ENCODE results near the gene CASP1.
"Not testable (repeated sequence)": the region's sequence is repeated elsewhere in the genome, so short reads cannot be mapped to it uniquely, and the experiment has no call there.

Gene CASP1

DNA sequence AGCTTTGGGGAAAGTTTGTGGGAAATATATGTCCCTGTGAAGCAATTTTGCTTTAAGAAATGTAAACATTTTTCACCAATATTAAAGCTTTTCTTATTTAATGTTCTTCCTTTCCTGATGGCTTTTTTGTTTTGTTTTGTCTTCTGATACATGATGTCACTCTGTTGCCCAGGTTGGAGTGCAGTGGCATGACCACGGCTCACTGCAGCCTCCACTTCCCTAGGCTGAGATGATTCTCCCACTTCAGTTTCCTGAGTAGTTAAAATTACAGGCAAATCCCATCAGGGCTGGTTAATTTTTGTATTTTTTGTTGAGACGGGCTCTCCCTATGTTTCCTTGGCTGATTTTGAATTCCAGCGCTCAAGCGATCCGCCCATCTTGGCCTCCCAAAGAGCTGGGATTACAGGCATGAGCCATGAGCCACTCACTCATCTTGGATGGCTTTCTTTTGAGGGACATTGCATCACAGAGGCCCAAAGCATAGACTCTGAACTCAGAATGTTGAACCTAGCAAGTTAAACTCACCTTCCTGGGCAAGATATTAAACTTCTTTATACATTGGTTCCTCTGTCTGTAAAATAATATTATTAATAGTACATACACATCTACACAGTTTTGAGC, 10.8 kb upstream of the CASP1 start:
- DNase-seq = no peak

DNA sequence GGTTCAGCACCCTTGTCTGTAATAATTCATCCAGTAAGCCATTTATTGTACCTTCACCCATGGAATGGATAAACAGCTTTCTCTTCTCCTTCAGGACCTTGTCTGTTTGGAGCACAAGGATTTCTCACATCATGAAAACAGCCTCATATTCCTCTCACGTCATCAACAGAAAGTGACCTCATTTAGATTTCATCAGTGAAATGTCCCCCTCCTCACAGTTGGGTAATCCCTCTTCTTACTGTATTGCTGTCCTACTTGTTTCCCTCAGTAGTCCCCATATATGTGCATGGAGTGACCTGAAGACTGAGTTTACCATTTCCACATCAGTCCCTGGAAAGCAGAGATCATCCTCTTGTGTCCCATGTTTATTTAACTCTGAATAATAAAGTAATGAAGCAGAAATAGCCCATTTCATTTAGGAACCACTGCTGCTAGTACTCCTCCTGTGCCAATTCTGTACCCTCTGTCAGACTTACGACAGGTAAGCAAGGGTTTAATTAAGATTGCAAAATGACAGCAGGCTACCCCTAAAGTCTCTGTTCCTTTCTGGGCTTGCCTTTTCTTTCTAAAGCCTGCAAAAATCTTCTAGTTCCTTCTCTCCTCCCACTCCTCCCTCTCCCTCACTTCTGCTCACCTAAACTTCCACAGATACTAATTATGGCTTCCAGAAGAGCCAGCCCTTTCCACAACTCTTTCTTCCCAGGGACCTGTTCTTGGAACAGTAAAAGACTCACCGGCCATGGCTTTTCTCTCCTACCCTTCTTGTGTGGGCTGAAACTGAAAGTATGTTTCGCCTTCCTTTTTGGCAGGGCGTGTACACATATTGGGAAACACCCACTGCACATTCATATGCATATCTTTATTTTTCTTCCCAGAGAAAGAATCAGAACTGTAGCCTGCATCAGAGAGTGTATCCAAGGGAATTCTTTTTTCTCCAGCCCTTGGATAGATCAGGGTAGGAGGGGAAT, 9.9 kb upstream of the CASP1 start, which contains the start of gene CARD16:
Gene CARD16, minus strand, starts transcription at position 779 of the 968 bp plus-strand sequence. Its CDS starts 38 bp downstream, at position 741.
- not testable (repeated sequence) for DNase-seq

- no peak for DNase-seq
These were observed 7.2 kb upstream of the CASP1 start for GRCh38 chr11:105042178-105042577.

- DNase-seq = no peak
These were observed 5.8 kb upstream of the CASP1 start for GRCh38 chr11:105040703-105041102.

DNA sequence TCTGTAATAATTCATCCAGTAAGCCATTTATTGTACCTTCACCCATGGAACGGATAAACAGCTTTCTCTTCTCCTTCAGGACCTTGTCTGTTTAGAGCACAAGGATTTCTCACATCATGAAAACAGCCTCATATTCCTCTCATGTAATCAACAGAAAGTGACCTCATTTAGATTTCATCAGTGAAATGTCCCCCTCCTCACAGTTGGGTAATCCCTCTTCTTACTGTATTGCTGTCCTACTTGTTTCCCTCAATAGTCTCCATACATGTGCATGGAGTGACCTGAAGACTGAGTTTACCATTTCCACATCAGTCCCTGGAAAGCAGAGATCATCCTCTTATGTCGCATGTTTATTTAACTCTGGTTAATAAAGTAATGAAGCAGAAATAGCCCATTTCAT, 556 bp downstream of the CASP1 start:
- not testable (repeated sequence) for DNase-seq

- no peak for DNase-seq
These were observed 1.2 kb downstream of the CASP1 start for GRCh38 chr11:105033781-105034180.

DNA sequence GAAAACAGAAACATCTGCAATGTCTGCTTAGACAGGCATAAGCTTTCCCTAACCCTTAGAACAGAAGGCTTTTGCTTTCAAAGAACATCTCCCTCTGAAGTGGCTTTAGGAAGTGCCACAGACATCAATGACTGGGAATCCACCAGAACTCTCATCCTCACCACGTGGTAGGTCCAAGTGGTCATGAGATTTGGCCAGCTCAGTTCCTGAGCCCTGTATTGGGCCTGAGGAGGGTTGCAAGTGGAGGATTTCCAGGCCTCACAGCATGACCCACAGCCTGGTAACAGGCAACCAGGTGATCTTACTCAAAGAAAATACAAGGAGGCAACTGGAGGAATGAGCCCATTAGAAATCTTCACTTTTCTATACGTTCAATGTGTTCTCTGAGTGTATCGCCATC, 1.6 kb downstream of the CASP1 start:
- no peak for DNase-seq

- no peak for DNase-seq
These were observed 2.4 kb downstream of the CASP1 start for GRCh38 chr11:105032495-105032894.

DNA sequence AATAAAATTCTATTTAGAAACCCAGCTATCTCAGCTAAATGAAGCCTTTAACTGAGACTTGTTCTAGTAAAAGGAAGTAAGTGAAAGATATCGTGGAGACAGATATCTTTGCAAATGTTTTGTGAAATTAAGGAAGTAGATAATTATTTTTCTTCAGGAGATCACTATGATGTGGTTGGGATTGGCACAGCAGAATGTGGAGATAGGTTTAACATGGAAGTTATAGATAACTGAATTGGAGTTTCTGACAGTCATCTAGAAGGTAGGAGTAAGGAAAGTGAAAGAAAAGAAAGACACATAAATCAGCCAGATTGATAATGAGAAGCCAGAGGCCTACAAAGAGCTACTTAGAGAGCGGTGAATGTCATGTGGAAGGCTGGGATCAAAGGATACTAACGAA, 7.3 kb downstream of the CASP1 start:
- no peak for DNase-seq

DNA sequence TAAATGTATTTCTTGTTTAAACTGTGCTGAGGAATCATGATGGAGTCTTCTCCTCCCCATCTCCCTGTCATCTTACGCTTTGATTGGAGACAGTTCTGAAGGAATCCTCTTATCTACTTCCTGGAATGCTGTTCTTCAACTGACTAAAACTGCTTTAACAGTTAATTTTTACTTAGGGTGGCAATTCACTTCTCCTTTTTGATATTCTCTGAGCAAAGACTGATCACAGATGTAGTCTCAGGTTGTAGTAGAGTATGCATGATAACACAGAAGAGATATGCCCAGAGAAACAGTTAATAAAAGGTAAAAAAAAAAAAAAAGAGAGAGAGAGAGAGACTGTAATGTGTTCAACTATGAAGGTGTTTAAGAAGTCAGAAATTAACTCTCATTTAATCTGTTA, 10.6 kb downstream of the CASP1 start:
- DNase-seq = no peak

DNA sequence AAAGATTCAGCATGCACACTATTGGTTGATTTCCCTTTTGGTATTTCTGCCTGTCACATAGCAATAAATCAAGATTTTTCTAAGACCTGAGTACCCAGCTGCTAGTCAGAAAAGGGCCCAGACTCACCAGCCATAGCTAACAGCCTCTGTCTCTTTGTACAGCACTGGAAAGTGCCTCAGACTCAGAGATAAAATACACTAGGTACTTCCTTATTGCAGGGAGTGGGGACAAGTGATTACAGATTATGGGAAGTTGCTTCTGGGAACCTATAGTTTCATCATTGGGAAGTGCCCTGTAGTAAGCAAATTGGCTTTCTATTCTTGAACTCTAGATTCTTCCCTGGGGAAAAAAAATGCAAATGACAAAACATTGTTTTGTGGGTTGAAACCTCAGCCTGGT, 11.9 kb downstream of the CASP1 start, which contains the start of gene CASP5:
Gene CASP5, minus strand, starts transcription at position 166 of the 400 bp plus-strand sequence. Its CDS starts 32 bp downstream, at position 134.
- DNase-seq = no peak

GRCh38 chr11:105022527-105022926, 12.4 kb downstream of the CASP1 start:
- DNase-seq = no peak

- no peak for DNase-seq
These were observed 27.5 kb downstream of the CASP1 start for GRCh38 chr11:105007463-105007862.

DNA sequence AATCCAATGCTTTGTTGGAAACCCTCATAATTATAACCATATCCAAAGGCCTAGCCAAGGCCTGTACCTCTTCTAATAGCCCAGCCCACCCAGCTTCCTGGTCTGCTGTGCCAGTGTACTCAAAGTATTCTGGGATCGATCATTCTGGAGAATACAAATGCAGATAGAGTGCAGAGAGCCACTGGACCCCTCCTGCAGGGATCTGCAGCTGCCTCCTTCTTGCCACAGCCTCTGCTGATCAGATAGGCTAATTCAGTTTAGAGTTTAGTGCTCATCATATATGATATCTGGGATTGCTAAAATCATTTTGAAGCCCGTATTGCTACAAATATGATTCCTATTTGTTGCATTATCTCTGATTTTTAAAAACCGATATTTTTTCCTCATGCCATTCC, 29.5 kb downstream of the CASP1 start:
- DNase-seq = no peak

GRCh38 chr11:105004021-105004420, 30.9 kb downstream of the CASP1 start:
- no peak for DNase-seq

DNA sequence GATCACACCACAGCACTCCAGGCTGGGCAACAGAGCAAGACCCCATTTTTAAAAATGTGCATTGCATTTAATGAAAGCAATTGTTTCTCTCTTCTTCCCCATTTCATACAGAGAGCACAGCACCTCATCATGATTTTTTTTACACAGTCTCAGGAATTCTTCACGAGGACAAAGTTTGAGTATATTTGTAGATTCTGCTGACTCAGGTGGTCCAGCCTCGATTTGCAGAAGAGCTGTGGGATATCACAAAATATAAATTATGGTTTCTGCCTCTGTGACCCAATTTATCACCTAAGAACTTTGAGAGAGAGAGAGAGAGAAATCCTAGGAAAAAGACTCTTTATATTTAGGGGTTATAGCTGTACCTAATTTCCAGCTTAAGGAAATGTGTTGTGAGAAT, 31.8 kb downstream of the CASP1 start:
- DNase-seq = no peak

- DNase-seq = no peak
These were observed 34.1 kb downstream of the CASP1 start for GRCh38 chr11:105000797-105001196.

- DNase-seq = no peak
These were observed 34.8 kb downstream of the CASP1 start for GRCh38 chr11:105000167-105000566.

DNA sequence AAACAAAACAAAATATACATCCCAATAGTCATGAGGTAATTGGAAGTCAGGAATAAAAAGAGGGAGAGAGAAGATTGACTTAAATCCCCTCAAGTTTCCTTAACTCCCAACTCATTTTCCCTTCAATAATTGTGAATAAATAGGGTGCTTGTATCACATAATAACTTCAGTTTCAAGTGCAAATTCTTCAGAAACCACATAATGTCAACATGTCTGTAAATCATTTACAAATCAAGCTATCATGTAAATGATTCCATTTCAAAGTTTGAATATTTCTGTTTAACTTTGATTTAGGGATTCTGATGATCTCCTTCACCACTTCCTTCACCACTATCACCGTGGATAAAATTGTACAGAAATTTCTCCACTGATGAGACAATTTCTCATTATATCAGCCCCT, 35.2 kb downstream of the CASP1 start:
- DNase-seq = no peak

DNA sequence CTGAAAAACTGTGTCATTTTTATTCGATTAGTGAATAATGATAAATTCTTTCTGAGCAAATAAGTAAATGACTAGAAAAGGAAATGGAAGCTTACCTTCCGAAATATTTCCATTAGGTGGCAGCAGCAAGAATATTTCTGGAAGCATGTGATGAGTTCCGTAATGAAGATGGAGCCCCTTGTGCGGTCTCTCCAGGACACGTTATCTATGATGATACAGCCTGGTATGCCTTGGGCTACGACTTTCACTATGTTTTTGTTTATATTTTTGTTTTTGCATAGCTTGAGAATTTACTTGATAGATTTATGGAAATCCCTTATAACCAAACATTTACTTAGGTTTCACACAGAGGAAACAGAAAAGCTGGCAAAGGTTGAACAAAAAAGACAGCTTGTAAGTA, 37.7 kb downstream of the CASP1 start:
- no peak for DNase-seq

GRCh38 chr11:104995001-104995408, 39.9 kb downstream of the CASP1 start:
- DNase-seq = no peak

DNA sequence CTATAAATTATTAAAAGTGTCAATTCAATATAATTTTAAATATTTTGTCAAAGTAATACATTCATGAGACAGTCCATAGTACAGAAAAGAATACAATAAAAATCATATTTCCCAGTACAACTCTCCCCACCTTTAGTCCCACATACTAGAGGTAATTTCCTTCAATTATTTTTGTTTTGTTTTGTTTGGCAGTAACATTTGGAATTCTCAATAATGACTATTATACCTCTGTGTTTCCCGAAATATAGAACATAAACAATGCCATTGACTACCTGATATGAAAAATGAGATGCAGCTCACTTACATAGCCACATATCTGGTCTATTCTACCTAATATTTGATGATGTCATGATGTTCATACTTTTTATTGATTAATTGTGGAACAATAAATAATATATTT, 42.2 kb downstream of the CASP1 start:
- no peak for DNase-seq

GRCh38 chr11:104991994-104992393, 43.0 kb downstream of the CASP1 start:
- no peak for DNase-seq

DNA sequence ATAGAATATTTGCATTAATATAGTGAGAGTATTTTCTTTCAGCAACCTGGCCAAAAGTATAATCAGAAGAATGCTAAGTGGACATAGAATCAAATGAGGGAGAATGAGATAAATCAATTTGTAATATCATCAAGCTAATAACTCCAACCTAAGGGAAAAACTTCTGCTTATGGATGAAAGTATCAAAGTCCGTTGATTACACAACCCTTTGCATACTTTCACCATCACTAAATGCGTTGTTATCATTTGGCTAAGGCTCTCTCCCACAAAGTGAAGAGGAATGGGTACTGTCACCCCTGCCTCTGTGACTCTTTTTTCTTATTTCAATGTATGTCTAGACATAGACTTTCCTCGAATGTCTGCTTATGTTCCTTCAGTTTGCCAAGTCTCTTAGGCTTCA, 50.1 kb downstream of the CASP1 start:
- DNase-seq = no peak

Measured in retina (tissue), 1 donor.